AG08396 (cell line): ENCODE measurements around the gene NINJ1.

ENCODE experiments used
- DNase-seq: peaks from one replicate; pipeline ENCODE4 v3.0.0; 2012; ENCODE audit warnings: low spot score, mixed read lengths

The NINJ1 gene, protein sequence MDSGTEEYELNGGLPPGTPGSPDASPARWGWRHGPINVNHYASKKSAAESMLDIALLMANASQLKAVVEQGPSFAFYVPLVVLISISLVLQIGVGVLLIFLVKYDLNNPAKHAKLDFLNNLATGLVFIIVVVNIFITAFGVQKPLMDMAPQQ

DNA sequence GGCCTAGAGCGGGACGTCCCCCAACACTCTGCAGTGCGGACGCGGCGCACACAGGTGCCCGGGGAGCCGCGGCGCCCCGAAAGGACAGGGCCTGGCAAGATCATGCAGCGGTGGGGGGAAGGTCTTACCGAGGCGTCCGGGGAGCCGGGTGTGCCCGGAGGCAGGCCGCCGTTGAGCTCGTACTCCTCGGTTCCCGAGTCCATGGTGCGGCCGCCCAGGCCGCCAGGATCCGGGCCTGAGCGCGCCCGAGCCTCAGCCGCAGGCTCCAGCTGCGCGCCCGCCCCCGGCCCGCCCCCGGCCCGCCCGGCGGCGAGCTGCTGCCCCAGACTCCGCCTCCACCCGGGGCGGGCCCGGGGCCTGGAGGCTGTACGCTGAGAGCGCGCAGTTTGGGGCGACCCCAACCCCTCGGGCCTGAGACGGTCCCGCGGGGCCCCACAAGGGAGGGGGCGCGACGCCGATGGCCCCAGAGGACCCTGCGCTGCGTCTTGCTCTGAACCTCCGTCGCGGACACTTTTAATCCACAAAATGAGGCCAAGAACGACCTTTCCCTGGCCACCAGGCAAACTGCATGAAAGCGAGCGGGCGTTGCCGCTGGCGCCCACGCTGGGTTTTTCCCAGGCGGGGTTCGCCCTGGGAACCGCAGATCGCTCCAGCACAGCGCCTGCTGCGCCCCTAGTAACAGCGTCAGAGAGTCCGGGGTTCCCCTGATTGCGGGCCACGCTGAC lies at the start of gene NINJ1:
Gene NINJ1 (minus strand): TSS at position 237 of the 725 bp plus-strand sequence. CDS start 34 bp downstream, at position 203.
- peak; percentile 96 for DNase-seq

GRCh38 chr9:93183131-93183662 lies 49.1 kb upstream of the NINJ1 start:
- no peak for DNase-seq

DNA sequence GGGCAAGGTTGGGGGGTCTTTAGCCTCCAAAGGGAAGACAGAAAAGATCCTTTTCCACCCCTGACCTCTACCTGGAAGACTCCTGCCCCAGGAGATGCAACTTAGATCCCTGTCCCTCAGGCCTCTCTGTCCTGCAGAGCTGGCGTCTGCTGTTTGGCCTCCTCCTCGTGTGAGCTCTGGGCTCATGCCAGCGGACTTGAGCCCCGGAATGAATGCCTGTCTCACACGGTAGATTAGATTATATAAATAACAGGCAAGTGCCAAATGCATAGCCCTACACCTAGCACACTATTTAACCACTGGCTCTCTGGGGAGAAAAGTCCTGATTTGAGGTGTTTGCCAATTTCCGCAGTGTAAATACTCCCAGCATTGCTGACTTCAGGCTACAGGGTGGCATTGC lies 48.5 kb upstream of the NINJ1 start:
- no peak for DNase-seq

DNA sequence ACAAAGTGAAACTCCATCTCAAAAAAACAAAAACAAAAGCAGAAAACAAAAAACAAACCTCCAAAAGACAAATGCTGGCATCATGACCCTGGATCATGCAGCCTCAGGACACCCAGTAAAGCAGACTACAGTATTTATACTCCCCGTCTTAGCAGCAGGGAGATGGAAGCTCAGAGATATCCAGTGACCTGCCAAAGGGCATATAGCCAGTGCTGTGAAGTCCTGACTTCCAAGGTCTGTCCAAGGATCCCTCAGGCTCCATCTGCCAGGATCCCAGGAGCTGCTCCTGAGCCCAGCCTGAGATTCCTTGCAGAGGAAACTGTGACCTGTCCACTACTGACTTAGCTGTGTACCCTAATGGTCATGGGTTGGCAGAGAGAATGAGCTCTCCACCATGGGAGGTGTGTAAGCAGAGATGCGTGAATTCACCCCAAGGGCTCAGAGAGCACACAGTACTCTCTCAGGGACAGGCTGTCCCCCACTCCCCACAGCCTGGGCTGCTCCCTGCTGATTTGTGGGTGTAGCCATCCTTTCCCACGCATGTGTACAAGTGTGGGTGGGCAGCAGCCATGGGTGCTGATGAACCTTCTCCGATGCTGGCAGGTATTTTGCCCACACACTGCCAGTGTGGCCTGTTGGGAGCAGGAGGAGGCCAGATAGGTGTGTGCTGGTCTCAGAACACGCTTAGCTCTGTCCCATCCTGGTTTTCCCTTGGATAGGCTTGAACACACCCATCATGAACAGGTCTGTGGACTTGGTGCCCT lies 47.8 kb upstream of the NINJ1 start:
- no peak for DNase-seq

- no peak for DNase-seq
These were observed 46.9 kb upstream of the NINJ1 start for GRCh38 chr9:93180938-93181337.

DNA sequence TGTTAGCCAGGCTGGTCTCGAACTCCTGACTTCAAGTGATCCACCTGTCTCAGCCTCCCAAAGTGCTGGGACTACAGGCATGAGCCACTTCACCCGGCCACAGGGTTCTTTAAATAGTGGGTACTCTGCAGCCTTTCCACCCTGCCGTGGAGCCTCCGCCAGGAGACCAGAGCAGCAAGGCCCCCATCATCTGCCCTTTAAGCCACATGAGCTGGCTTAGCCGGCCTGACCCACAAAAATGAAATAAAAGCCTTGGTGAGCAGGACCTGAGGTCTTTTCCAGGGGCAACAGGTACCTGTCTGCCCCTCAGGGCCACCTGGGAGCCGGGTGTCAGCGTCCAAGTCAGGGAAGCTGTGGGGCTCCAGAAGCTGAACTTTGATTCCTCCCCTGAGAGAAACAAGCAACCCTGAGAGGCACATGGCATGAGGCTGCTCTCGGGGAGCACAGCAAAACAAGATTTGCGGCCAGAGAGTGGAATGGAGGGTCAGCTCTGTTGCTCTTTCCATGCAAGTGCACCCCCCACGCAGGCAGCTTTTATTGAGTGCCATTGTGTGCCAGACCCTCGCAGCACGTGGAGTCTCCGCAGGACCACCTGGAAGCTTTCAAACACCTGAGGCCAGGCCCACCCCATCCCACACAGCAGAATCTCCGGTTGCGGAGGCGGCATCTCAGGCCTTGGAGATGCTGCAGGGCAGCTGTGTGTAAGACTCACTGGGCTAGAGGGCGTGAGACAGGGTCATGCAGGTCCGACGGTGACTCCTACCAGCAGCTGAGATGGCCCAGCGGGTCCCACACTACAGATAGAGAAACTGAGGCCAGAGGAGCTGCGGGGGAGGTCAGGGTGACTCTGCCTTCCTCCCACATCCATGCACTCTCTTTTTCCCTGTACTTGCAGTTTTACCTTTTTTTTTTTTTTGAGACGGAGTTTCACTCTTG lies 45.1 kb upstream of the NINJ1 start:
- no peak for DNase-seq

DNA sequence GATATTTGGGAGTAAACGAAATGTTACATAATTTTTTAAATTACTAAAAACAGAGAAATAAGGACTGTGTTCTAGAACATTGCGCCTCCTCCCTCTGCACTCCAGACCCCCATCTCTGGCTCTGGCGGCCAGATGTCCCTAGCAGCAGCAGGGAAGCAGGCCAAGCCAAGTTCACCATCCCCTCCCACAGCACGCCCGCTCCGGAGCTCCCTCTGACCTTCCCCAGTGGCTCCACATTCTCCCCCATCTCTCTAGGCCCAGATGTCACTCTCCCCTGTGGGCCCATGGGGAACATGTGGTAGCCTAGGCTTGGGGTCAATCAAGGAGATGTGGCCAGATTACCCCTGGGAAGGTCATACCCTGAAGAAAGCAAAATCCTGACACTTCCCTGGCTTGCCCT lies 43.6 kb upstream of the NINJ1 start:
- no peak for DNase-seq

GRCh38 chr9:93174976-93175375 lies 40.9 kb upstream of the NINJ1 start:
- no peak for DNase-seq

GRCh38 chr9:93173365-93174051 lies 39.5 kb upstream of the NINJ1 start:
- no peak for DNase-seq

DNA sequence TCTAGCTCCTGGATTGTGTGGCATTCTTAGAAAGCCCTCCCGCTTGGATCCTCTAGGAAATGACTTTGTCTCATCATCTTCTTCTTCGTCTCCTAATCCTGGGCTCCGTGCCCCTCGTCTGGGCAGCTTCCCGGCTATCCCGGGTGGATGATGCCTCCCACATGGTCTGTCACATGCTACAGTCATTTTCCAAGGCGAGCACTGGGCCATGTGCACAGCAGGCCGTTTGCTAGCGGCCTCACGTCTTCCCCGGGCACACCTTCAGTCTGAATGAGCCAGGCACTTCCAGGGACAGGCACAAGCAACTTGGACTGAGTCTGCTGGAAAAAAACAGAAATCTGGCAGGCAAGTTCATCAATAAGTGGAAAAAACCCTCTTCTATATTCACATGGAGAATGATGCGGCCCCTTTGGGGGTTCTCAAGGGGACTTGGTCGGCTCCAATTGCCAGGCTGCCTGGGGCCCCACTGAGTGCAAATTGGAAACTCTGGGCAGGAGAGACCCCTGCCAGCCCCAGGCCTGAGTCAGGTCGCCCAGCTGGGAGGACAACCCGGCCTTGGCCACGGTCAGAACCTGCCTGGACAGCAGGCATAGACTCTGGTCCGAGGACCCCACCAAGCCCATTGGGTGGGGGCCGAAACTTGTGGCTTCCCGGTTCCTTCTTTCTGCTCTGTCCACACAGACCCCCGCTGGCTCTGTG lies 38.8 kb upstream of the NINJ1 start:
- no peak for DNase-seq

DNA sequence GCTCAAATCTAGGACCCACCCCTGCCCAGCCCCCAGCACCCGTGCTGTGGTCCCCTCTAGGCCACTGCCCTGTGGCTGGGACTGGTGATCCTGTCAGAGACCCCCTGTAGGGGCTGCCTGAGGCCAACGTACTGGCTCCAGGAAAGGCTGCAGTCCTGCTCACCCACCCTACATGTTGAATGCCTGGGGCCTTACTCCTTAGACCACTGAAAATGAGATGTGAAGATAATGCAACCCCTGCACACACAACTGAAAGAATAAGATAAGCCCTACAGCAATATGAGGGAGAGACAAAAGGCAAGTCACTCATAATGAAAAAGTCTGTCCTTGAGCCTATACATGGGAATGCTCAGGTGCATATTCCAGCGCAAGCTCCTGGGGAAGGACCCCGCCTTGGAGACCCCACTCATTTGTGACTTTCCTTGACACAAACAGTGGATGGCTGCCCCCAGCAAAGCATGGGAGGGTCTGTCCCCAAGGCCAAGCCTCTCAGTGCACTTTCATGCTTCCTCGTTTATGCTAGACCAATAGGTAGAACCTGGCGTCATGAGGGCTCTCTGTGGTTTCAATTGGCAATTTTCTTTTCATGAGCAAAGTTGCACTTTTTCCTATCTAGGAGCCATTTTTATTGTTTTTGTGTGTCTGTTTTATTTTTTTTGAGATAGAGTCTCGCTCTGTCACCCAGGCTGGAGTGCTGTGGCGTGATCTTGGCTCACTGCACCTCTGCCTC lies 37.4 kb upstream of the NINJ1 start:
- DNase-seq, result no peak

DNA sequence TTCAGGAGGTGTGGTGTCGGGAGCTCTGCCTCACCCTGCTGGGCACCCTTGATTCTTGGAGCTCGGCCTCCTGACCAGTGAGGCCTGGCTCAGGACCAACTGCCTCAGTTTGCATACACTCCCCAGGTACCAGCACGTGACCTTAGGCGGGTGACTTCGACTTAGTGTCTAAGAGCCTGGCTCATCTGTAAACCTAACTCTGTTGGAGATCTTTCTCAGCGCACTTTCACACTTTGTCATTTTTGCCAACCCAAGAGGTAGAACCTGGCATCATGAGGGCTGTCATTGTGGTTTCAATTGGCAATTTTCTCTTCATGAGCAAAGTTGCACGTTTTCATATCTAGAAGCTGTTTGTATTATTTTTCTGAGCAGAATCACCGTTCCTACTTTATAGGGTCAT lies 36.5 kb upstream of the NINJ1 start:
- DNase-seq, result no peak

GRCh38 chr9:93169444-93169843 lies 35.4 kb upstream of the NINJ1 start:
- DNase-seq, result no peak

GRCh38 chr9:93168581-93168980 lies 34.5 kb upstream of the NINJ1 start:
- DNase-seq, result no peak

DNA sequence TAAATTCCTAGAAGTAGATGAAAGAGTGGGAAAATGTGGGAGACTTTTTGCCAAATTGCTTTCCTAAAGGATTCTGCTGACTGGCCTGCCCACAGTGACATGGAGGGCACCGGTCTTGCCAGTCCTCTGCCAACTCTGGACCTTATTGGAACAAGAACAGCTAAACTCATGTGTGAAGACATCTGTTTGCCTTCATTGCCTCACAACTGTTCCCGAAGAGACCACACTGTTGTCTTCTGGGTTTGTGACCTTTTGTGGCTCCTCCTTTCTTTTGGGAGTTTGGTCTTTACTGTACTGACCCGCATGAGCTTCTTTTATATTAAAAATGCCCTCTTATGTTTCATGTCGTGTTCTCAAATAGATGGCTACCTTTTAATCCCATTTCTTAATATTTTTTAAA lies 33.8 kb upstream of the NINJ1 start:
- DNase-seq, result no peak

GRCh38 chr9:93167185-93167584 lies 33.1 kb upstream of the NINJ1 start:
- DNase-seq, result no peak

DNA sequence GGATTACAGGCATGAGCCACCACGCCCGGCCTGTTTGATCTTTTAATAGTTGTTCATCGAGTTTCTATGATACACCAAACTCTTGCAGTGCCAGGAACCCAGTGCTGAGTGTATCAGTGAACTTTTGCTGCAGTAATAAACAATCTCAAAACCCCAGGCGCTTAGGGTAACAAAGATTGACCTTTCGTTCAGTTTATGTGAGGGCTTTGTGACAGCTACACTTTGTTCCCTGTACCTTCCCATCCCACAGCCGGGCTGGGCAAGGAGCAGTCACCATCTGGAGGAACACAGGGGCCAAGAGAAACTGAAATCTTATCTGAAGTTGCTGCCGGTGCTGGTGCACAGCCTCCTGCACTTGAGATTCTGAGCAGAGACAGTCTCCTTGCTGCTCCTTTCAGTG lies 32.6 kb upstream of the NINJ1 start:
- DNase-seq, result no peak

- no peak for DNase-seq
These were observed 30.0 kb upstream of the NINJ1 start for GRCh38 chr9:93164085-93164484.

GRCh38 chr9:93161786-93162562 lies 27.9 kb upstream of the NINJ1 start:
- DNase-seq, result no peak
